Lung microvascular endothelial cell (primary cell): ENCODE data around the gene PLEKHG7. TPM values are rescaled to one million over a fixed set of nuclear protein-coding genes. Genes with fewer than 3 reads are reported as not detected.
A peak's percentile ranks its signal among the peaks of the same experiment; 100 is the strongest.

Experiments
- DNase-seq, 2 donors: peaks; one replicate each; pipeline versions ENCODE4 v3.0.0 to v3.0.0-alpha.2; 2010; ENCODE audit warnings: low read depth in 2 of 2
- total RNA-seq: library from RNA; depleted of rRNA; stranded (reverse); fragments of >200 nt; gene quantifications from 2 replicates; pipeline ENCODE4 v1.2.1, GENCODE V29; 2014

Gene PLEKHG7
- total RNA-seq, 1 donor from 2014 or later = not detected

- DNase-seq = no peak
These were observed 3.8 kb downstream of the PLEKHG7 start for GRCh38 chr12:92706594-92706993.

DNA sequence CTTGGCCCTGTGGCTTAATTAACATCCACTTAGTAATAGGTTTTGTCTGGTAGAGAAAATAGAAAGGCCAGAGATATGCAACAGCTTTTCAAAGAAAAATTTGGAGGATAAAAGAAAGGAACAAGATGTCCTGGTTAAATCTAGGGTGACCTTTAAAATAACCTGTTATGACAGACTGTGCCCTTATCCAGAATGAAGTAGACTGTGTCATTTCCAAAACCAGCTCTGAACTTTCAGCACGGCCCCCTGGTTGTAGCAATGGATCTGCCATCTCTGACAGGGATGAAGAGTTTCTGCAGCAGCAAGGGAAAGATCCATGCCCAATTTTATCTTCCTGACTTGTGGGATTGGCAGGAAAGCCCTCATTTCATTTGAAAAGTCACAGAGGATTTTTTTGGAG is 5.1 kb downstream of the PLEKHG7 start:
- no peak for DNase-seq

DNA sequence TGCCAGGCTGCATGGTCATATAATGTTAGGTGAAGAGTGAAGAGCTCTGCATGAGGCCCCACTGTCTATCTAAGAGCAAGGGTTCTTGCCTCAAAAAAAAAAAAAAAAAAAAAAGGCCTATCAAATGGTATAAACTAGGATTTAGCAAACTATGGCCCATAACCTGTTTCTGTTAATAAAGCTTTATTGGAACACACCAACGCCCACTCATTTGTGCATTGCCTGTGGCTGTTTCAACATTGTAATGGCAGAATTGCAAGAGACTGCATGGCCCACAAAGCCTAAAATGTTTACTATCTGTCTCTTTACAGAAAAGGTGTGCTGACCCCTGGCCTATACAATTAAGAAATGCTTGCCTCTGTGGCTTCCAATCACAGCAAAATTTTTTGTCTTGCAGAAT is 12.8 kb downstream of the PLEKHG7 start:
- no peak for DNase-seq

- DNase-seq = peak; percentile 51 to 82
These were observed 14.4 kb downstream of the PLEKHG7 start for GRCh38 chr12:92717202-92717601.

- DNase-seq = peak in 1 of 2 donors; percentile 11
These were observed 15.7 kb downstream of the PLEKHG7 start for GRCh38 chr12:92718483-92718990.

- DNase-seq = peak in 1 of 2 donors; percentile 46
These were observed 16.9 kb downstream of the PLEKHG7 start for GRCh38 chr12:92719674-92720073.

DNA sequence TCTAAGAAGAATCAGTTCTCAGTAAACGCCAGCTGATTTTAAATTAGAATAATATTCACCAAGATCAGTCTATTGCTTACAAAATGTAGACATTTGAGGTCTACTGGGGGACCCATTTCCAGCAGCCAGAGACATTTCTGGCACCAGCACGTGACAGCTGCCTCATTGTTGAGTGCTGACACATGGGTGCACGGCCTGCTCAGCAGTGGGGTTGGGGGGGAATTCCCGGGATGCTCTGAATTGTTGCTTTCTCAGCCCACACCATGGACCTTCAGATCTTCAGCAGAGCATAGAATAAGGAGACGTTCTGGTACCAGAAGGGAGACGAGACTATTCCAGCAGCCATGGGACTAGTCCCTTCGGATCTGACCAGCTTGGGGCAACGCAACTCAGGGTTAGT is 18.3 kb downstream of the PLEKHG7 start:
- no peak for DNase-seq

DNA sequence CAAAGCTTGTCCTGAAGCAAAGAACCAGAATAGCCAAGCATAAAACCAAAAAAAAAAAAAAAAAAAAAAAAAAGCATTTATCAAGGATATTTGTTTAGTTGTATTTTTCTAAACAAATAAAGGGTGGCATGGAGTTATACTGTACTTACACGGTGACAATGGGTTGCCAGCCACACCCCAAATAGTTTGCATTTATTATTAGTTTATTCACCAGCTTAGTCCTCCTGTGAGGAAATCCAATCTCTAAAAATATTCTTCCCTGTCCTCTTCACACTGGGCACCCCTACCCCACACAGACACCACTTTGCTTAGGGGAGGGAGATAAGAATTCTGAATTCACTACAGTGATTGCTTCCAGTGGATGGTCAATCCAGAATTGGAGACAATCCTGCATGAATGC is 18.9 kb downstream of the PLEKHG7 start:
- no peak for DNase-seq

DNA sequence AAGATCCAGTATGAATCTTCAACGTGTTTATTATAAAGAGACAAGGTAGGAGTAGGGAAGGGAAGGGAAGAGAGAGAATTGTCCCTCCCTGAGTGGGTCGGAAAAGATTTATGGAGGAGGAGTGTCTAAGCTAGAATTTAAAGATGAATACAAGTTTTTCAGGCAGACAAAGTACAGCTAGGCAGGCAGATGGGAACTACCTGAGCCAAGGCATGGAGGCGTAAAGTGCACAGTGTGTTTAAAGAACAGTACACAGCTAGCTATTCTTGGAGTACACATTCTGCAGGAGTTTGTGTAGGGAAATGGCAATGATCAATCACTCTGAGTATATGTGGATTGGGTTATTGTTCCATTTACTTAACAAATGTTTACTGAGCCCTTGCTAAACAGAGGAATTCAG is 20.1 kb downstream of the PLEKHG7 start:
- DNase-seq = no peak

DNA sequence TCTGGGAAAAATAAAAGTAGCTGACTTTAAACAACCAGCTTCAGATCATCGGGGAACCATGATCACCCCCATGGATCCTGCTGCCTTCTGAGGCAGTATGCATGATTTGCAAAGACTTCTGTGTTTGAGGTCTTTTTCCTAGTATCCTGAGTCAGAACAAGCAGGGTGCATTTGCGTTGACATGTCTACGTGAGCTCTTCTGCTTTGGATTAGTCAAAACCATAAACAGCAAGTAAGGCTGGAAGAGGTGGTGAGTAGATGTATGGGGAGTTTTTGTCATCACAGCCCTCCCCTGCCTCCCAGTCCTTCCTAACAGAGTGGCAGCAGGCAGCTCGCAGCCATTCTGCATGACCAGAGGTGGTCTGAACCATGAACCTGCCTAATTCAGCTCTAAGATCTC is 24.1 kb downstream of the PLEKHG7 start:
- no peak for DNase-seq

- no peak for DNase-seq
These were observed 27.1 kb downstream of the PLEKHG7 start for GRCh38 chr12:92729773-92730305.

DNA sequence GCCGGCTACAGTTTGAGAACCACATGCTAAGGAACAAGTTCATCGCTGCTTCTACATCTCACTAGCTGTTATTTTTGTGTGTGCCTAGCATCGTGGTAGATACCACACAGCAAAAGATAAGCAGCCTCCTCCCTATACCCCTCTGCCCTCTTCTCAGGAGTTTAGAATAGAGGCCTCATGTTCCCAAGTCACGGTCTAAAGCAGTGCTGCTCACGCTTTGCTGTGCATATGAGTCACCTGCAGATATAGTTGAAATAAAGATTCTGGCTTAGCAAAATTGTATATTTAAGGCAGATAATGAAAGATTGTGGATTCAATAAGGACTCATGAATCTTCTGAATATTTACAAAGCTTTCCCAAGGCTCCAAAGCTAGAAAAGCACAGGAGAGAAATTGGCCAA is 28.0 kb downstream of the PLEKHG7 start:
- DNase-seq = no peak

DNA sequence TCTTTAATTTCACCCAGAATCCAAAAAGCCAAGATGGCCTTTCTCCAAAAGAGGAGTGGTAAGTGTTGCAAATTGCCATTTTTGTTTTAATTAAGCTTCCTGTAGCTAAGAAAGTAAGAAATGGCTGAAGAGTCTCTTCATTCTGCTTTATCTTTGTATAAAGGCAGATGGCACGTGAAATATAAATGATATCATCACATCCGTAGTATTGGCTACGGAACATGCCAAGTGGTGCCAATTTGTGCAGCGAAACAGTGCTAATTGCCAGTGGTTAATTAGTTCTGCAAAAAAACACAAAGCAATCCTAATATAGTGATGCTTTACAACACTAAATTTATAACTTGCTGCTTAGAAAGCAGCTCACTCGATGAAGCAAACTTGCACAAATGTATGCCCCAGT is 29.4 kb downstream of the PLEKHG7 start:
- DNase-seq = no peak

GRCh38 chr12:92732716-92733115 is 29.9 kb downstream of the PLEKHG7 start:
- no peak for DNase-seq

DNA sequence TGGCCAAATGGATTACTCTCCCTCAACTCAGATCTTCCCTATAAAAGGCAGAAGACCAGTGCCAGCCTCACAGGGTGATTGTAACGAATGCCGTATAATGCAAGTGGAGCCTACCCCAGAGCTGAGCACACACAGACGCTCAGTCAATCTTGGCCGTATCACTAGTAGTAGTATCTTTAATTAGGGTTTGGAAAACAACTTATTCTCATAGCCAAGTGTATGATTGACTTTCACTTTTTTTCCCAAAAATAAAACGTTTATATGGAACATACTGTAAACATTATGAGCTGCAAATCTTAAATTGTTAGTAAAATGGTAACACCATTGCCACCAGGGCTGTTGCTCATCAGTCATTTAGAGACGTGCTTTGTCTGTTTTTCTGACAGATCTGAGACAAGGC is 30.4 kb downstream of the PLEKHG7 start:
- no peak for DNase-seq

DNA sequence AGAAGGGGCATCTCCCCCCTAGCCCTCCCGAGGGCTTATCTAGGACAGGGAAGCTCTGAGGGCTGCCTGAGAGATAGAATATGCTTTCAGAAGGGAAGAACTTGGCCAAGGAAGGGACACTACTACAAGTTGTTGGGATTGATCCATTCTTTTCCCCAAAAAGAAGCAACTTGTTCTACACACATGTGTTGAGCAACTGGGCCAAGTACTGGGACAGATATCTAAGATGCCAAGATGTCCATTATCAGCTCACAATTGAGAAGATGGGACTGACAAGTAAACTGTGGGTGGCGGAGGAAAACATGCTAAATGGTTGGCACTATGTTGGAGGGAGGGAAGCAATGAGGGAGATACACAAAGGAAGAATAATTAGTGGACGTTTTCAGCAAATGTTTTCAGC is 30.9 kb downstream of the PLEKHG7 start:
- no peak for DNase-seq

DNA sequence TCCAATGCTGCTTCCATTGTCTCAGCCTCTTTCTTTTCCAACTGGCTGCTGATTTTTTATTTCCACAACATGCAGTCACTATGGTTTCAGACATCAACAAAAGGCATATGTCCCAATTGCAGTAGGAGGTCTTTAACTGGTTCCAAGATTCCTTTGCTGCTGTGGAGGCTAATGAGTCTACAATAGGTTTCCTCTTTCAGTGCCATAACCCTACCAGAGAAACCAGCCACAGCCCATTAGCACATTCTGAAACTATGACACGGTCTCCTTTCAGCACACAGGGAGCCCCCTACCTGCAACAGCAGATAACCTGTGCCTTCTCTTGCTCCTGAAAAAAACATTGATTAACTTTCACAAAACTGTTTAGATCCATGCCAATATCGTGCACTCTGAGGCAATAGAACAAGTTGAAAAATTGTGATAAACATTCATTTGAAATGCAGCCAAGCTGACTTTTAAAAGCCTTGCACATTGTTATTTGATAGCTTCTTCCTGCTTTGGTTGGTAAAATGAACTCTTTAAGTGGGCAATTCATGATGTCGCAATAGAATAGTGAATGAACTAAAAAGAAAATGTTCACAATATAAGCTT is 32.4 kb downstream of the PLEKHG7 start:
- peak; percentile 89 to 96 for DNase-seq

- DNase-seq = no peak
These were observed 33.8 kb downstream of the PLEKHG7 start for GRCh38 chr12:92736605-92737004.

- no peak for DNase-seq
These were observed 35.4 kb downstream of the PLEKHG7 start for GRCh38 chr12:92737855-92738850.

DNA sequence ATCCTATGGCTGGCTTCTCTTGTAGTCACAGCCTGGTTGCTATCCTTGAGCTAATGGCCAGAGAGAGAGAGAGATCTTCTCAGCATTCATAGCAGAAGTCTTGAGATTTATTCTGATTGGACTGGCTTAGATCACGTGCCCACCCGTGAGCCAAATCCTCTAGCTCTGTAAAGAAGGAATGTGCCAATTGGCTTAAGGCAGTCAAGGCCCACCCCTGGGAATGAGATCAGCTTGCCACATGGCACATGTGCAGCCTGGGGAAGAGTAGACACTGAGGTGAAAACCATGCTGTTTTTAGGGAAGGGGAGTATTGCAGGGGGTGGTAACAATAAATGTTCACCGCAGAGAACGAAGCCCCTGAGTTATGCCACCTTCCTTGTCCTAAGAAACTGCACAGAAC is 36.3 kb downstream of the PLEKHG7 start:
- DNase-seq = peak in 1 of 2 donors; percentile 45

GRCh38 chr12:92740411-92740810 is 37.6 kb downstream of the PLEKHG7 start:
- no peak for DNase-seq

DNA sequence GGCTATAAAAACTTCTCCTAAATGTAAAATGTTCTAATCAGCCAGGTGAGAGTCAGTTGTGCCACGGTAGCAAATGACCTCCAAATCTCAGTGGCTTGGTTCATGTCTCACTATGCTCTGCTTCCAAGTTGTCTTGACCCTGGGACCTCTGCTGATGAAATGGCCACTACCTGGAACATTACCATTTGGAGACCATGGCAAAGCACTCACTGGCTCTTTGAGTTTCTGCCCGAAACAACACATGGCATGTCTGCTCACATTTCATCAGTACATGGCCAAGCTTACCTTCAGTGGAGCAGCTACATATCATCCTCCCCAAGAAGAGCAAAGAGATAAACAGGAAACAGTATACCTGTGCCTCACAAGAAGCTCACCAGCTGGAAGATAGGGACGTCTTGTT is 40.2 kb downstream of the PLEKHG7 start:
- no peak for DNase-seq
